ENCODE data around the gene COBL.

GRCh38 chr7:51312951-51313737 is 3.5 kb downstream of the COBL start:
- no peak for TF ChIP-seq CTCF (IDR thresholded peaks at IDR 0.05)
- no peak for TF ChIP-seq POLR2A (IDR thresholded peaks at IDR 0.05)
